Fibroblast of villous mesenchyme (primary cell): ENCODE results near the gene NANOS2. TPM values are rescaled to one million over a fixed set of nuclear protein-coding genes. Genes with fewer than 3 reads are reported as not detected.
A peak's percentile ranks its signal among the peaks of the same experiment; 100 is the strongest.

ENCODE experiments used
- DNase-seq: peaks from one replicate; pipeline ENCODE4 v3.0.0-alpha.2; 2010; ENCODE audit warnings: low read depth
- H3K4me3 ChIP-seq: 2 replicates; pipeline ENCODE4 v1.5.1; 2011; ENCODE audit warnings: low read depth, mild to moderate bottlenecking, low read length
- total RNA-seq: library from RNA; depleted of rRNA; stranded (reverse); fragments of >200 nt; gene quantifications from 2 replicates; pipeline ENCODE4 v1.2.3, GENCODE V29; 2012
- TF ChIP-seq, protein P1 (sequence below): IDR thresholded peaks from 2 replicates; pipeline ENCODE4 v1.5.1; 2012; ENCODE audit warnings: low read depth, mild to moderate bottlenecking, low read length; ENCODE audit not compliant: insufficient read depth

Gene NANOS2
- total RNA-seq, 1 donor: not detected

DNA sequence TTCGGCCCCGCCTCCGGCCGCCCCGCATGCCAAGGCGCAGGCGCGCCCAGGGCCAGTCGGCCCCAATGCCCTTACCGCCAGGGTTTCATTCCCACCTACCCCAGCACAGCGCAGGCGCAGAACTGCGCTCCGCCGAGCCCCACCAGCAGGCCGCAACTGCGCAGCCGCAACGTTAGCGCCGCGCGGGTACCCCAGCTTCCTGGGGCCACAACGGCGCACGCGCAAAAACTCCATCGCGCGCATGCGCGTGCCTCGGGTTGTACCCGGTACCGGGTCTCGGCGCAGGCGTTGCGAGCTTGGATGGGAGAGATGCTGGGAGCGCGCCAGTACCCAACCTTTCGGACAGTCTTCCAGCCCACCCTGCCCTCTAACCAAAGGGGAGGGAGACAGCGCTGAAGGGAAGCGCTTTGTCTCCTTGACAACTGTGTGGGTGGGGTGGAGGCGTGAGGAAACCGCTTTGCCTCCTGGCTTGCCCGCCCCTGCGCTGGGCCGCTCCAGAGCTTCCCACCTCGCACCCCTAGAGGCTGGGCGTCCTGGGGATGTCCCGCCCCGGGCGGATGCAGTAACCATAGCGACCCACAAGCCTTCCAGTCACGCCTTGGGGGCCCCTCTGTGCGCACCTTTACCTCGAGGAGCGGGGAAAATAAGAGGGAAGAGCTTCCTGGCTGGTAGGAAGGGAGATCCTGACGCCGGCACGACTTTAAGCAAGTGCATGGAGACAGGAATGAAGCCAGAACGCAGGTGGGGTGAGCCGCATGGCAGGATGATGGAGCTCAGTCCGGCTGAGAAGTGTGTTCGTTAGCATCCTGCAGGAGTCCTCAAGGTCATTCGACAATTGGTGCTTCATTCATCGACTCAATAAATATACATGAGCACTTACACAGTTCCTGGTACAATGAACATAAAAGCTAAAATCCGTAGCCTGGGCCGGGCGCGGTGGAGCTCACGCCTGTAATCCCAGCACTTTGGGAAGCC, 11.6 kb downstream of the NANOS2 start:
- TF ChIP-seq, protein P1, sequence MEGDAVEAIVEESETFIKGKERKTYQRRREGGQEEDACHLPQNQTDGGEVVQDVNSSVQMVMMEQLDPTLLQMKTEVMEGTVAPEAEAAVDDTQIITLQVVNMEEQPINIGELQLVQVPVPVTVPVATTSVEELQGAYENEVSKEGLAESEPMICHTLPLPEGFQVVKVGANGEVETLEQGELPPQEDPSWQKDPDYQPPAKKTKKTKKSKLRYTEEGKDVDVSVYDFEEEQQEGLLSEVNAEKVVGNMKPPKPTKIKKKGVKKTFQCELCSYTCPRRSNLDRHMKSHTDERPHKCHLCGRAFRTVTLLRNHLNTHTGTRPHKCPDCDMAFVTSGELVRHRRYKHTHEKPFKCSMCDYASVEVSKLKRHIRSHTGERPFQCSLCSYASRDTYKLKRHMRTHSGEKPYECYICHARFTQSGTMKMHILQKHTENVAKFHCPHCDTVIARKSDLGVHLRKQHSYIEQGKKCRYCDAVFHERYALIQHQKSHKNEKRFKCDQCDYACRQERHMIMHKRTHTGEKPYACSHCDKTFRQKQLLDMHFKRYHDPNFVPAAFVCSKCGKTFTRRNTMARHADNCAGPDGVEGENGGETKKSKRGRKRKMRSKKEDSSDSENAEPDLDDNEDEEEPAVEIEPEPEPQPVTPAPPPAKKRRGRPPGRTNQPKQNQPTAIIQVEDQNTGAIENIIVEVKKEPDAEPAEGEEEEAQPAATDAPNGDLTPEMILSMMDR: no peak
- DNase-seq: peak; percentile 97
- peak overlapping the region; percentile 93 for H3K4me3 ChIP-seq

DNA sequence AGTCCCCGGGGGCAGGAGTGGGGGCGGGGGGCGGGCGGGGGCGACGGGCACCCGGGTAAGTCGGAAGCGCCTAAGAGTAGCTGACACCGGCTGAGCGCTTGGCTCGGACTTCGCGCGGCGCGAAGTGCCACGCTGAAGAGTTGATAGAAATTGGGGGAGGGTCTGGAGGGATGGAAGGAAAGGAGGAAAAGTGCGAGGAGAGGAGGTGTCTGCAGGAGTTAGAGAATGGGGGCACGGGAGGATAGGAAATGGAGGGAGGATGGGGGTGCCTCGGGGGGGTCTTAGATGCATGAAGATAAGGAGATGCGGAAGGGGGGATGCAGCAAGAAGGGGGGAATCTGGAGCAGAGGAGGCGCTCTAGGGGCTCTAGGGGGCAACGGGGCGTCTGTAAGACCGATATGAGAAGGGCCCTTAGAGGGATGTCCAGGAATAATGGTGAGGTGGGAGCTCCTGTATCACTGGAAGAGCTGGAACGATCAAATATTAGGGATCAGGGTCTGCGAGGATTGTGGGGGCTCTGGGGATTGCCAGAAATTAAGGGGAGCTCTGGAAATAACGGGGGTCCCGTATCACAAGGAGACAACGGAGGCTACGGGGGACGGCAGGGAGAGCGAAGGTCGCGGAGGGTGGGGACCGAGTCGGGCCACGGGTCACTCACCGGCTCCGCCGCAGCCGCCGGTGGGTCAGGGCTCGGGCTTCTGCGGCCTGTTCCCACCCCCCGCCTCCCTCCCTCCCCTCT, 12.5 kb downstream of the NANOS2 start, which contains the start of gene MYPOP:
TSS of gene MYPOP (minus strand) at position 702 of the 739 bp plus-strand sequence. CDS start 840 bp downstream, outside the sequence.
- TF ChIP-seq, protein P1: no peak
- H3K4me3 ChIP-seq: peak within 1 kb of the TSS; percentile 93
- DNase-seq: no peak

DNA sequence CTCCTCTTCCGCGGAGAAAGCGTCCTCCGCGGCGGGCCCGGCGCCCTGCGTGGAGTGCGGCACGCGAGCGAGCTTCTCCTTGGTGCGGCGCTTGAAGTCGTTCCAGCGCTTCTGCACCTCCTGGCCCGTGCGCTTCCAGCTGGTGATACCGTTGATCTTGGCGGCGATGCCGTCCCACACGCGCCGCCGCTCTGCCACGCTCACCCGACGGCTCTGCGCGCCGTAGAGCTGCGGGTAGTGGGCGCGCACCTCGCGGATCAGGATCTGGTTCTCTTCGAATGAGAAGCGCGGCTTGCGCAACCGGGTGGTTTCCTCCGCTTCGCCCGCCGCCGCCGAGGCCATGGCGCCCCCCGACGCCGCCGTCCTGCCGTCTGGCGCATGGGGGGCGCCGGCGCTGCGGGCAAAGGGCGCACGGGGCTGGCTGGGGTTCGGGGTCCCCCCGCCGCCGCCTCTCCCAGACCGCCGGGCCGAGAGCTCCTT, 13.1 kb downstream of the NANOS2 start:
- H3K4me3 ChIP-seq: peak overlapping the region; percentile 93
- TF ChIP-seq, protein P1: no peak
- peak; percentile 66 for DNase-seq

DNA sequence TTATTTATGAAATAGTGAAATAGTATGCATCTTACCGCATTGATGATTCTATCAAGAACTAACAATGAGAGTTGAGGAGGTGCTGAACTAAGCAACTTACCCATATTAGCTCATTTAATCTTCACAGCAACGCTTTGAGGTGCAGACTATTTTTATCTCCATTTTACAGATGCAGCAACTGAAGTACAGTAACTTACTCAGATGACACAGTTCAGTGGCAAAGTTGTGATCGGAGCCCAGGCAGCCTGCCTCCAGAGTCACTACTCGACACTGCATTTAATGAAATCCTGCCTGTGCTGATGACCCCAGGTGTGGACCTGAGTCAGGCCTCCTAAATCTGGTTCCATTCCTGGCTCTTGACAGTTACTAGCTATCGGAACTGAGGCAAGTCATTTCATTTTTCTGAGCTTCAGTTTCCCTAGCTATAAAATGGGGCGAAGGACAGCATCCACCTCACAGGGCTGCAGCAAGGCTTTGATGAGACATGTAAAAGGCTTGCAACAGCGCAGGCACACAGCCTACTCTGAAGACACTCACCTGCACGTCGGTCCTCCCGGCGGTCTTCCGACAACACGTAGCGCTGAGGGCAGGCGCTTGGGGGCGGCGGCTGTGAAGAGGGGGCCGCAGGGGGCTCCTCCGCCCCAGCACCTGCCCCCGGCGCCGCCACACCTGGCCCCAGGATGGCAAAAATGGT, 13.7 kb downstream of the NANOS2 start:
- no peak for DNase-seq
- peak overlapping the region; percentile 93 for H3K4me3 ChIP-seq
- TF ChIP-seq, protein P1: no peak

DNA sequence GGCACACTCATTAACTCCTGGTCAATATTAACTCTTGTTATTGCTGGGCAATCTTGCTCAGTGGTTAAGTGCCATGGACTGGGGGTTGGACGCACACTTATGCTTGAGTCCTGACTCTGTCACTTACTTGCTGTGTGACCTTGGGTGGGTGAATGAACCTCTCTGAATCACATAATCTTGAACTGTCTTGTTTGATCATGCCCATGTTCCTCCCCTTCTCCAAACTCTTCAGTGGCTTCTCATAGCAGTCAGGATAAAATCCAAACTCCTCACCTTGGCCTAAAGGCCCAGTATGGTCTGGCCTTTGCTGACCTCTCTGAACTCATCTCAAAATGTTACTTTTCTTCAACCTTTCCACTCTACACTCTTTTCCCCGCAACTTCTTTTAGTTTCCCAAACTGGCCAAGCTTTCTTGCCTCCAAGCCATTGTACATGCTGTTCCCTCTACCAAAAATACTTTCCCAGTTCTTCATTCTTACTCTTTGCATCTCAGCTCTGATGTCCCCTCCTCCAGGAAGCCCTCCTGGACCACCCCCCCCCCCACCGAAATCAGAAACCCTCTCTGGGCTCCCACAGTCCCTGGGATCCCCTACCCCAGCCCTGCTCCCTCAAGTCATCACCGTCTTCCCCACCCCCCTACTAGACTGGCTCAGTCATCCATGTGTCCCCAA, 14.5 kb downstream of the NANOS2 start:
- H3K4me3 ChIP-seq: no peak overlapping the region
- no peak for DNase-seq
- TF ChIP-seq, protein P1: no peak

DNA sequence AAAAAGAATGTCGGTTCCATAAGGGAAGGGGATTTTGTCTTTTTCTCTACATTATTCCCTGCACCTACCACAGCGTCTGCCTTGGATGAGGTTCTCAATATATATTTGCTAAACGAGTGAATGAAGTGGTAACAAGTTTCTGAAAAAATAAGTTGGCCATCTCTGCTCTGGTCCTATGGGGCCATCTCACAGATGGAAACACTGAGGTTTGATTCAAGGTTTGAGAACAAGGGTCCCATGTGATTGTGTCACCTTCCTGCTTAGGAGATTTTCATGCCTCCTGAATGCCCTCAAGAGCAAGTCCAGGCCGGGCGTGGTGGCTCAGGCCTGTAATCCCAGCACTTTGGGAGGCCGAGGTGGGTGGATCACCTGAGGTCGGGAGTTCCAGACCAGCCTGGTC, 15.3 kb downstream of the NANOS2 start:
- TF ChIP-seq, protein P1: no peak
- DNase-seq: no peak
- H3K4me3 ChIP-seq: no peak overlapping the region
